Left ventricle myocardium inferior (tissue), 1 donor: ENCODE data around the gene JAM3. TPM values are rescaled to one million over a fixed set of nuclear protein-coding genes. Genes with fewer than 3 reads are reported as not detected.

ENCODE experiments used
- DNase-seq: peaks from one replicate; pipeline ENCODE4 v3.0.0-alpha.2; 2020
- H3K27ac ChIP-seq: fragments of 200-600 bp; replicated peaks from 2 replicates; pipeline ENCODE4 v1.8.0; 2021
- H3K27me3 ChIP-seq: fragments of 200-600 bp; 2 replicates; pipeline ENCODE4 v1.8.0; 2021; ENCODE audit warnings: low read depth
- H3K36me3 ChIP-seq: fragments of 200-600 bp; 2 replicates; pipeline ENCODE4 v1.8.0; 2021
- H3K4me1 ChIP-seq: fragments of 200-600 bp; 2 replicates; pipeline ENCODE4 v1.8.0; 2021
- H3K4me3 ChIP-seq: fragments of 200-600 bp; 2 replicates; pipeline ENCODE4 v1.8.0; 2021; ENCODE audit warnings: mild to moderate bottlenecking, moderate library complexity
- H3K9me3 ChIP-seq: fragments of 200-600 bp; replicated peaks from 2 replicates; pipeline ENCODE4 v1.8.0; 2021
- intact Hi-C: fragments of 100-400 bp; cut with micrococcal nuclease; formaldehyde crosslinking; loops from one replicate; pipeline ENCODE4 v1.11.0; 2022
- total RNA-seq: library from RNA; stranded (reverse); fragmentation: NEBNext Ultra II Directional; extraction: Animal tissue kit (Norgen Biotek cat#: 25700); gene quantifications from one replicate; pipeline ENCODE4 v1.2.1, GENCODE V29; 2021
- TF ChIP-seq, protein P1 (sequence below): fragments of 200-600 bp; IDR thresholded peaks from 2 replicates; pipeline ENCODE4 v1.8.0; 2021; ENCODE audit warnings: antibody characterized with exemption, mild to moderate bottlenecking, borderline replicate concordance
- donor health status: DM: no; HTN: yes; CAD: no; lungs with severe emphysema.

The JAM3 gene
- total RNA-seq, 1 donor from 2014 or later: 36.2 TPM

DNA sequence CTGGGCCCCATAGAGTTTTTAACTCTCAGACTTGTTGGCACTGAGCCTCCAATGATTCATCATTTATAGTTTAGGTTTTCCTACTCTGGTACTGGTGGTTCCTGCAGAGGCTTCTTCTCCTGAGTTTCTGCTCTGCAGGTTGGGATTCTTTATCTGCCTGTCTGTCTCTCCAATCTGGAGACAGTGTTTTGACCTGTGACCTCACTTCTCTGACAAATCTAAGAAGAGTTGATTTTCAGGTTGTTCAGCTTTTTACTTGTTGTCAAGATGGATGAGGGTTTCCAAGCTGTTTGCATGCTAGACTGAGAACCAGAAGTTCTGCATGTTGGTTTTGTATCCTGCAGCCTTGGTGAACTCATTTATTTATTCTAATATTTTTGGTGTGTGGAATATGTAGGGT is 63.9 kb downstream of the JAM3 start:
- DNase-seq: no peak
- Histone ChIP-seq H3K9me3 (peaks cover 41% of the 10 kb centered on the region), H3K27me3 (no peaks in the 10 kb centered on the region), H3K4me3 (no peak overlapping the region), H3K36me3 (peaks cover 16% of the 10 kb centered on the region), H3K27ac (no peak overlapping the region), H3K4me1 (no peaks in the 10 kb centered on the region)
- TF ChIP-seq, protein P1, sequence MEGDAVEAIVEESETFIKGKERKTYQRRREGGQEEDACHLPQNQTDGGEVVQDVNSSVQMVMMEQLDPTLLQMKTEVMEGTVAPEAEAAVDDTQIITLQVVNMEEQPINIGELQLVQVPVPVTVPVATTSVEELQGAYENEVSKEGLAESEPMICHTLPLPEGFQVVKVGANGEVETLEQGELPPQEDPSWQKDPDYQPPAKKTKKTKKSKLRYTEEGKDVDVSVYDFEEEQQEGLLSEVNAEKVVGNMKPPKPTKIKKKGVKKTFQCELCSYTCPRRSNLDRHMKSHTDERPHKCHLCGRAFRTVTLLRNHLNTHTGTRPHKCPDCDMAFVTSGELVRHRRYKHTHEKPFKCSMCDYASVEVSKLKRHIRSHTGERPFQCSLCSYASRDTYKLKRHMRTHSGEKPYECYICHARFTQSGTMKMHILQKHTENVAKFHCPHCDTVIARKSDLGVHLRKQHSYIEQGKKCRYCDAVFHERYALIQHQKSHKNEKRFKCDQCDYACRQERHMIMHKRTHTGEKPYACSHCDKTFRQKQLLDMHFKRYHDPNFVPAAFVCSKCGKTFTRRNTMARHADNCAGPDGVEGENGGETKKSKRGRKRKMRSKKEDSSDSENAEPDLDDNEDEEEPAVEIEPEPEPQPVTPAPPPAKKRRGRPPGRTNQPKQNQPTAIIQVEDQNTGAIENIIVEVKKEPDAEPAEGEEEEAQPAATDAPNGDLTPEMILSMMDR: no peak
- intact Hi-C loops: loop anchor here (10.0 kb wide), 1 partner anchor 208 kb away; no protein-coding TSS in a partner anchor

DNA sequence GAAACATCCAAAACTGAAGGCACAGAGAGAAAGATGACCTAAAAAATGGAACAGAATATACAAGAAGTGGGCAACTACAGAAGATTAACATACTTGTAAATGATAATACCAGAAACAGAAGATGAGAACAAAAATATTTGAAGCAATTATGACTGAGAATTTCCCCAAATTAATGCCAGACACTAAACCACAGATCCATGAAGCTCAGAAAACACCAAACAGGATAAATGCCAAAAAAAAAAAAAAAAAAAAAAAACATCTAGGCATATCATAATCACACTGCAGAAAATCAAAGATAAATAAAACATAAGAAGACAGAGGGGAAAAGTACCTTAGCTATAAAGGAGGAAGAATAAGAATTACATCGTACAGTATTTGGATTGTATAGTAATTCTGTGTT is 65.3 kb downstream of the JAM3 start:
- peaks cover under 1% of the 10 kb centered on the region for H3K4me1 ChIP-seq
- intact Hi-C loops: loop anchor here (10.0 kb wide), 1 partner anchor 209 kb away; no protein-coding TSS in a partner anchor
- no peak for DNase-seq

DNA sequence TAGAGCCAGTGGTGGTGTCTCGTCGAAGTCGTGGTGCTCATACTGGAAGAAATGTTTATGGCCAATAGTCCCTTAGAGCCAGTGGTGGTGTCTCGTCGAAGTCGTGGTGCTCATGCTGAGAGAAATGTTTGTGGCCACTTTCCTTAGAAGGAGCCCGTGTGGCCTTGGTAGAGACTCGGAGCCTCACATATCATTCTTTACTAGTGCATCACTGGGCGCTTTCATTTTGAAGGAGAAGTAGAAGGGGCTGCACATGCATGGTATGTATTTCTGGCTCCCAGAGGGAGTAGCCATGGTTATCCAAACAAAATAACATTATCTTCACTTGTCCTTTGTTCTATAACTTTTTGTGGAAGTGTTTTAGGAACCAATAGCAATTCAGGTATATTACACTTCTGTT is 69.5 kb downstream of the JAM3 start:
- TF ChIP-seq, protein P1: no peak
- intact Hi-C loops: loop anchor here (2.0 to 10.0 kb wide), 2 partner anchors 88 to 214 kb away; no protein-coding TSS in a partner anchor
- no peak for DNase-seq
- H3K27ac ChIP-seq: no peak overlapping the region
- peaks cover 12% of the 10 kb centered on the region for H3K9me3 ChIP-seq
- peaks cover 8% of the 10 kb centered on the region for H3K36me3 ChIP-seq
- peaks cover 6% of the 10 kb centered on the region for H3K4me1 ChIP-seq
- H3K27me3 ChIP-seq: no peaks in the 10 kb centered on the region
- no peak overlapping the region for H3K4me3 ChIP-seq

More for the DNA sequence above, 65.3 kb downstream of the JAM3 start:
- Histone ChIP-seq H3K9me3 (peaks cover 41% of the 10 kb centered on the region), H3K27me3 (no peaks in the 10 kb centered on the region), H3K27ac (no peak overlapping the region), H3K4me3 (no peak overlapping the region), H3K36me3 (peaks cover 16% of the 10 kb centered on the region)
- TF ChIP-seq, protein P1: no peak

DNA sequence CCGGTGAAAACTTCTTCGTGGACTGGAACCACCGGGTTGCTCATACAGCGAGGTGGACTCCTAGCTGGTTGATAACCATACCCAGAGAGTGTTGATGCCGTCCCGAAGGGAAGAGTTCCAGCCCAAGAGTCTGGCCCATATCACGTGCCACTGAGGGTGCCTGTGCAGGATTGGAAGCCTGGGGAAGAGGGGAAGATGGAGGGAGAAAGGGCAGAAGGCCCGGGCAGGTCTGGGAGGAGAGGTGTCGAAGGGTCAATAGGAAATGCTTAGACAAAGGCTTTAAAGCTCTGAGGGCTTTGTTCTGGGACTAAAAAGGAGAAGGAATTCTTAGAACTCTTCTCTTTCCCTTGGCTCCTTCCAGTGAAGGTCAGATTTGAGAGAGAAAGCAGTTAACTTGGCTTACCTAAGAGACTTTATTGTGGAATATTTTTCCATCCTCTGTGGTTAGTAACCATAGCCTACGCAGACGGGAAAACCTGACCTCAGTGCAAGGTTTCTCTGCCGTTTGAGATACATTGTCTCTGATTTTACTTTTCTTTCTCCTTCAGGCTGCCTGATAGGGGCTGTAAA is 70.5 kb downstream of the JAM3 start:
- peaks cover 6% of the 10 kb centered on the region for H3K4me1 ChIP-seq
- H3K27me3 ChIP-seq: no peaks in the 10 kb centered on the region
- TF ChIP-seq, protein P1: no peak
- DNase-seq: no peak
- H3K4me3 ChIP-seq: no peak overlapping the region
- H3K36me3 ChIP-seq: peaks cover 10% of the 10 kb centered on the region
- H3K9me3 ChIP-seq: peaks cover 2% of the 10 kb centered on the region
- peak overlapping the region; percentile 35 for H3K27ac ChIP-seq
- intact Hi-C loops: loop anchor here (2.0 to 10.0 kb wide), 2 partner anchors 89 to 215 kb away; no protein-coding TSS in a partner anchor

DNA sequence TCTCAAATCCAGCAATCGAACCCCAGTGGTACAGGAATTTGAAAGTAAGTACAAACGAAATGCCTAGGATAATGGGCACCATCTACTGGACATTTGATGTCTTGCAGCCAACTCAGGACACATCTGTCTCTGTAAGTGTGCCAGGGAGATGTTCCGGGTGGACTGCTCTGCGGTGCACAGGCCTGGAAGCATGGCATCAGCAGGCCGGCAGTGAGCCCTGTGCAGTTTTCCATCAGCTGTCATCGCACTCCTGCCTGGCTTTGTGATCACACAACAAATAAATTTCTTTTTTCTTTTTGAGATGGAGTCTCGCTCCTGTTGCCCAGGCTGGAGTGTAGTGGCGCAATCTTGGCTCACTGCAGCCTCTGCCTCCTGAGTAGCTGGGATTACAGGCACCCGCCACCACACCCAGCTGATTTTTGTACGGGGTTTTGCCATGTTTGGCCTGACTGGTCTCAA is 71.0 kb downstream of the JAM3 start:
- Histone ChIP-seq H3K9me3 (no peaks in the 10 kb centered on the region), H3K4me3 (no peak overlapping the region), H3K36me3 (peaks cover 15% of the 10 kb centered on the region), H3K27me3 (no peaks in the 10 kb centered on the region), H3K4me1 (peaks cover 6% of the 10 kb centered on the region), H3K27ac (peak overlapping the region; percentile 35)
- TF ChIP-seq, protein P1: peak; percentile 94
- intact Hi-C loops: loop anchor here (2.0 to 10.0 kb wide), 2 partner anchors 89 to 215 kb away; no protein-coding TSS in a partner anchor
- DNase-seq: no peak
